ENCODE results near the gene ZNF487.
"Not testable (repeated sequence)": the region's sequence is repeated elsewhere in the genome, so short reads cannot be mapped to it uniquely, and the experiment has no call there.

ZNF487 gene

GRCh38 chr10:43446219-43447017, 9.5 kb downstream of the ZNF487 start:
- H3K27me3 Mint-ChIP-seq, H3K4me1 Mint-ChIP-seq, H3K4me3 Mint-ChIP-seq, H3K9me3 Mint-ChIP-seq, H3K27ac Mint-ChIP-seq, H3K36me3 Mint-ChIP-seq: not testable (repeated sequence)

GRCh38 chr10:43448742-43449141, 11.8 kb downstream of the ZNF487 start:
- H3K4me3 Mint-ChIP-seq = no peak overlapping the region
- H3K27me3 Mint-ChIP-seq = no peaks in the 10 kb centered on the region
- peaks cover 27% of the 10 kb centered on the region for H3K4me1 Mint-ChIP-seq
- no peaks in the 10 kb centered on the region for H3K9me3 Mint-ChIP-seq
- H3K27ac Mint-ChIP-seq = no peak overlapping the region
- peaks cover 9% of the 10 kb centered on the region for H3K36me3 Mint-ChIP-seq

- H3K27ac Mint-ChIP-seq = peak overlapping the region; percentile 89
- H3K36me3 Mint-ChIP-seq = peaks cover under 1% of the 10 kb centered on the region
- no peaks in the 10 kb centered on the region for H3K27me3 Mint-ChIP-seq
- H3K9me3 Mint-ChIP-seq = no peaks in the 10 kb centered on the region
- peak overlapping the region; percentile 36 for H3K4me3 Mint-ChIP-seq
- H3K4me1 Mint-ChIP-seq = peaks cover 51% of the 10 kb centered on the region
Observed at GRCh38 chr10:43452356-43452914, 15.5 kb downstream of the ZNF487 start.

GRCh38 chr10:43453266-43453831, 16.4 kb downstream of the ZNF487 start:
- H3K27me3 Mint-ChIP-seq = no peaks in the 10 kb centered on the region

GRCh38 chr10:43454025-43454424, 17.1 kb downstream of the ZNF487 start:
- peak overlapping the region; percentile 76 for H3K27ac Mint-ChIP-seq

More at GRCh38 chr10:43453266-43453831, 16.4 kb downstream of the ZNF487 start:
- Mint-ChIP-seq H3K36me3 (no peaks in the 10 kb centered on the region), H3K9me3 (no peaks in the 10 kb centered on the region), H3K4me3 (peak overlapping the region; percentile 58), H3K4me1 (peaks cover 56% of the 10 kb centered on the region), H3K27ac (peak overlapping the region; percentile 89)

GRCh38 chr10:43456561-43456960, 19.6 kb downstream of the ZNF487 start:
- H3K27ac Mint-ChIP-seq = peak overlapping the region; percentile 55
- H3K4me1 Mint-ChIP-seq = peaks cover 63% of the 10 kb centered on the region
- not testable (repeated sequence) for H3K36me3 Mint-ChIP-seq, H3K9me3 Mint-ChIP-seq, H3K27me3 Mint-ChIP-seq
- H3K4me3 Mint-ChIP-seq = peak overlapping the region; percentile 97

More at GRCh38 chr10:43454025-43454424, 17.1 kb downstream of the ZNF487 start:
- not testable (repeated sequence) for H3K9me3 Mint-ChIP-seq, H3K27me3 Mint-ChIP-seq, H3K36me3 Mint-ChIP-seq
- Mint-ChIP-seq H3K4me1 (peaks cover 62% of the 10 kb centered on the region), H3K4me3 (peak overlapping the region; percentile 97)

- no peaks in the 10 kb centered on the region for H3K27me3 Mint-ChIP-seq
- no peaks in the 10 kb centered on the region for H3K36me3 Mint-ChIP-seq
- no peaks in the 10 kb centered on the region for H3K9me3 Mint-ChIP-seq
- no peak overlapping the region for H3K27ac Mint-ChIP-seq
- no peak overlapping the region for H3K4me3 Mint-ChIP-seq
- H3K4me1 Mint-ChIP-seq = peaks cover 53% of the 10 kb centered on the region
Observed at GRCh38 chr10:43458227-43458626, 21.3 kb downstream of the ZNF487 start.

GRCh38 chr10:43461950-43462349, 25.0 kb downstream of the ZNF487 start:
- H3K4me3 Mint-ChIP-seq = no peak overlapping the region
- H3K27me3 Mint-ChIP-seq = no peaks in the 10 kb centered on the region

GRCh38 chr10:43465086-43465735, 28.3 kb downstream of the ZNF487 start:
- not testable (repeated sequence) for H3K4me1 Mint-ChIP-seq, H3K27ac Mint-ChIP-seq, H3K9me3 Mint-ChIP-seq, H3K4me3 Mint-ChIP-seq, H3K36me3 Mint-ChIP-seq, H3K27me3 Mint-ChIP-seq

More at GRCh38 chr10:43461950-43462349, 25.0 kb downstream of the ZNF487 start:
- H3K27ac Mint-ChIP-seq = no peak overlapping the region
- no peaks in the 10 kb centered on the region for H3K36me3 Mint-ChIP-seq
- H3K9me3 Mint-ChIP-seq = no peaks in the 10 kb centered on the region
- H3K4me1 Mint-ChIP-seq = peaks cover 20% of the 10 kb centered on the region

GRCh38 chr10:43465736-43466120, 28.8 kb downstream of the ZNF487 start:
- H3K36me3 Mint-ChIP-seq, H3K27ac Mint-ChIP-seq, H3K9me3 Mint-ChIP-seq, H3K4me3 Mint-ChIP-seq, H3K4me1 Mint-ChIP-seq, H3K27me3 Mint-ChIP-seq: not testable (repeated sequence)

- H3K4me1 Mint-ChIP-seq = no peaks in the 10 kb centered on the region
- no peak overlapping the region for H3K4me3 Mint-ChIP-seq
- H3K27me3 Mint-ChIP-seq = no peaks in the 10 kb centered on the region
- H3K36me3 Mint-ChIP-seq = peaks cover 1% of the 10 kb centered on the region
- no peak overlapping the region for H3K27ac Mint-ChIP-seq
- no peaks in the 10 kb centered on the region for H3K9me3 Mint-ChIP-seq
Observed at GRCh38 chr10:43471146-43471545, 34.2 kb downstream of the ZNF487 start.

GRCh38 chr10:43471935-43472720, 35.2 kb downstream of the ZNF487 start:
- Mint-ChIP-seq H3K36me3 (peaks cover 6% of the 10 kb centered on the region), H3K4me1 (no peaks in the 10 kb centered on the region), H3K4me3 (no peak overlapping the region), H3K27me3 (no peaks in the 10 kb centered on the region), H3K9me3 (no peaks in the 10 kb centered on the region), H3K27ac (no peak overlapping the region)

- Mint-ChIP-seq H3K36me3 (peaks cover 20% of the 10 kb centered on the region), H3K9me3 (no peaks in the 10 kb centered on the region), H3K27ac (no peak overlapping the region), H3K27me3 (no peaks in the 10 kb centered on the region), H3K4me1 (no peaks in the 10 kb centered on the region), H3K4me3 (no peak overlapping the region)
Observed at GRCh38 chr10:43479275-43479674, 42.4 kb downstream of the ZNF487 start.

GRCh38 chr10:43482319-43483078, 45.6 kb downstream of the ZNF487 start:
- peaks cover 26% of the 10 kb centered on the region for H3K36me3 Mint-ChIP-seq
- H3K27me3 Mint-ChIP-seq = no peaks in the 10 kb centered on the region
- H3K9me3 Mint-ChIP-seq = peaks cover 6% of the 10 kb centered on the region
- no peaks in the 10 kb centered on the region for H3K4me1 Mint-ChIP-seq
- no peak overlapping the region for H3K4me3 Mint-ChIP-seq
- H3K27ac Mint-ChIP-seq = no peak overlapping the region

GRCh38 chr10:43491855-43492254, 54.9 kb downstream of the ZNF487 start:
- Mint-ChIP-seq H3K27me3 (no peaks in the 10 kb centered on the region), H3K36me3 (peaks cover 3% of the 10 kb centered on the region), H3K27ac (no peak overlapping the region), H3K4me1 (no peaks in the 10 kb centered on the region), H3K9me3 (no peaks in the 10 kb centered on the region), H3K4me3 (no peak overlapping the region)
